Adrenal gland (tissue), 12 donors: ENCODE data around the gene RUNX3. TPM values are rescaled to one million over a fixed set of nuclear protein-coding genes. Genes with fewer than 3 reads are reported as not detected.

ENCODE experiments used
- DNase-seq, 7 donors: peaks; one replicate each; pipeline ENCODE4 v3.0.0-alpha.2; 2019 to 2020
- H3K27ac ChIP-seq, 5 donors: fragments of 200-600 bp; sonication (generic) in 4 of 5; 1 replicate in 3 of 5; 2 replicates in 2 of 5; pipeline versions ENCODE4 v1.5.1 to v1.8.0; 2016 to 2020; ENCODE audit warnings: mild to moderate bottlenecking in 1 of 5
- H3K27me3 ChIP-seq: fragments of 200-600 bp; 2 replicates; pipeline ENCODE4 v1.8.0; 2021
- H3K36me3 ChIP-seq, 2 donors: fragments of 200-600 bp; replicated peaks in 1 of 2; 1 replicate in 1 of 2; 2 replicates in 1 of 2; pipeline versions ENCODE4 v1.5.1 to v1.8.0; 2018 to 2022
- H3K4me1 ChIP-seq, 2 donors: fragments of 200-600 bp; replicated peaks in 1 of 2; 1 replicate in 1 of 2; 2 replicates in 1 of 2; pipeline versions ENCODE4 v1.5.1 to v1.8.0; 2018 to 2021
- H3K4me3 ChIP-seq, 4 donors: fragments of 200-600 bp; sonication (generic) in 3 of 4; one replicate each; pipeline ENCODE4 v1.5.1; 2016 to 2018
- H3K9me3 ChIP-seq, 3 donors: fragments of 200-600 bp; sonication (generic) in 1 of 3; replicated peaks in 1 of 3; 1 replicate in 2 of 3; 2 replicates in 1 of 3; pipeline versions ENCODE4 v1.5.1 to v1.8.0; 2016 to 2021
- POLR2A ChIP-seq, 2 donors: fragments of 450-650 bp; IDR thresholded peaks; one replicate each; pipeline ENCODE4 v1.6.1; 2017; ENCODE audit warnings: antibody characterized with exemption in 2 of 2, mild to moderate bottlenecking in 2 of 2, moderate library complexity in 1 of 2
- WGBS, 4 donors: extraction: QIAGEN DNeasy Blood & Tissue Kit in 2 of 4; methylation state at CpG; one replicate each; pipeline versions ENCODE4 v1.1.5 to v1.1.7; 2013 to 2017; 5-methylcytosine and 5-hydroxymethylcytosine counted together
- intact Hi-C, 2 donors: fragments of 100-400 bp; cut with DNase I; formaldehyde crosslinking; loops; one replicate each; pipeline versions ENCODE4 v1.14.1 to v1.15.0; 2022 to 2023
- polyA plus RNA-seq, 3 donors: library from polyadenylated mRNA; stranded (reverse); fragments of 200-250 nt in 2 of 3; fragments of 350-450 nt in 1 of 3; fragmentation: Illumina TruSeq in 1 of 3; extraction: RNeasy Lipid Tissue Mini Kit (QIAGEN cat#74804) in 1 of 3; gene quantifications; one replicate each; pipeline ENCODE4 v1.2.3, GENCODE V29; 2013 to 2014
- total RNA-seq, 9 donors: library from RNA; depleted of rRNA in 4 of 9; stranded (reverse); fragments of >200 nt in 4 of 9; fragments of 120-200 nt in 1 of 9; fragmentation: NEBNext Ultra II Directional in 1 of 9; extraction: Animal tissue kit (Norgen Biotek cat#: 25700) in 1 of 9; gene quantifications; one replicate each; pipeline versions ENCODE4 v1.1.0 to v1.2.4, GENCODE V29; 2013 to 2023
- TF ChIP-seq, protein P1 (sequence below), 6 experiments: fragments of 450-650 bp in 4 of 6; fragments of 200-600 bp in 2 of 6; sonication (generic) in 1 of 6; IDR thresholded peaks; 1 replicate in 5 of 6; 2 replicates in 1 of 6; pipeline versions ENCODE4 v1.5.1 to v1.8.0; 2016 to 2021; ENCODE audit warnings: antibody characterized with exemption in 6 of 6, mild to moderate bottlenecking in 2 of 6, moderate library complexity in 1 of 6
- donor health status: healthy with polysubstance abuse.
- donor health status: Bipolar disorder and iron deficiency.
- donor health status: DM: yes; HTN: yes; CAD: no.
- donor health status: DM: no; HTN: no; CAD: no.
- donor health status: DM: no; HTN: no; CAD: no.
- donor health status: DM: yes; HTN: yes; CAD: no.

RUNX3 gene
- total and polyA plus RNA-seq, 12 donors = 0.06 to 7.5 (median 2.7) TPM

- no peak overlapping the region for H3K4me3 ChIP-seq
- H3K27me3 ChIP-seq = peaks cover 21% of the 10 kb centered on the region
- no peaks in the 10 kb centered on the region for H3K4me1 ChIP-seq
- H3K36me3 ChIP-seq = no peaks in the 10 kb centered on the region
- H3K27ac ChIP-seq = no peak overlapping the region
- TF ChIP-seq POLR2A (IDR thresholded peaks at IDR 0.05) = no peak
- TF ChIP-seq, protein P1, sequence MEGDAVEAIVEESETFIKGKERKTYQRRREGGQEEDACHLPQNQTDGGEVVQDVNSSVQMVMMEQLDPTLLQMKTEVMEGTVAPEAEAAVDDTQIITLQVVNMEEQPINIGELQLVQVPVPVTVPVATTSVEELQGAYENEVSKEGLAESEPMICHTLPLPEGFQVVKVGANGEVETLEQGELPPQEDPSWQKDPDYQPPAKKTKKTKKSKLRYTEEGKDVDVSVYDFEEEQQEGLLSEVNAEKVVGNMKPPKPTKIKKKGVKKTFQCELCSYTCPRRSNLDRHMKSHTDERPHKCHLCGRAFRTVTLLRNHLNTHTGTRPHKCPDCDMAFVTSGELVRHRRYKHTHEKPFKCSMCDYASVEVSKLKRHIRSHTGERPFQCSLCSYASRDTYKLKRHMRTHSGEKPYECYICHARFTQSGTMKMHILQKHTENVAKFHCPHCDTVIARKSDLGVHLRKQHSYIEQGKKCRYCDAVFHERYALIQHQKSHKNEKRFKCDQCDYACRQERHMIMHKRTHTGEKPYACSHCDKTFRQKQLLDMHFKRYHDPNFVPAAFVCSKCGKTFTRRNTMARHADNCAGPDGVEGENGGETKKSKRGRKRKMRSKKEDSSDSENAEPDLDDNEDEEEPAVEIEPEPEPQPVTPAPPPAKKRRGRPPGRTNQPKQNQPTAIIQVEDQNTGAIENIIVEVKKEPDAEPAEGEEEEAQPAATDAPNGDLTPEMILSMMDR (IDR thresholded peaks at IDR 0.05) = no peak
- no peak for DNase-seq
- intact Hi-C loops = loop anchor here in 1 of 2 donors (10.0 kb wide), 1 partner anchor 96 kb away; no protein-coding TSS in a partner anchor
- 81 to 93% (median 90%) methylated on average over 5 to 6 of the region's 6 CpGs for WGBS, 4 donors
- no peaks in the 10 kb centered on the region for H3K9me3 ChIP-seq
Observed at GRCh38 chr1:24939040-24939674, 9.1 kb upstream of the RUNX3 start.

DNA sequence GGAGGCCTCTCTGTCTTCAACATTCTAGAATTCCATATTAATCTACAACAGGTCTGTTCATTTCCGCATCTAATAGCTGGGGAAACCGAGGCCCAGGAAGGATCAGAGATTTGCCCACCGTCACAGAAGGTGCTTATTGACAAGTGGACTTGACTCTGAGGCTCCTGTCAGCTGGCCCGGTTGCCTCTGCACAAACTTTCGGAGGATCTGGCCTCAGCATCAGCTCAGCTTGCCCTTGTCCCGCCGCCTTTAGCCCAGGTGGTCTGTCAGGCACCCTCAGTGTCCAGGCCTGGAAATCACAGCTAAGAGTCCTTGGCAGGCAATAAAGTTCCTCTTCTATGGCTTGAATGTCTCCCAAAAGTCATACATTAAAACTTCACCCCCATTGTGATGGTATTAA lies 8.2 kb upstream of the RUNX3 start:
- Histone ChIP-seq H3K27me3 (peaks cover 30% of the 10 kb centered on the region), H3K4me1 (no peaks in the 10 kb centered on the region), H3K9me3 (no peaks in the 10 kb centered on the region), H3K4me3 (no peak overlapping the region), H3K36me3 (no peaks in the 10 kb centered on the region), H3K27ac (no peak overlapping the region)
- whole genome bisulfite sequencing, 4 donors = 95 to 100% (median 96%) methylated on average over 5 to 7 of the region's 7 CpGs
- DNase-seq = no peak
- intact Hi-C loops = loop anchor here in 1 of 2 donors (10.0 kb wide), 1 partner anchor 97 kb away; no protein-coding TSS in a partner anchor
- no peak for TF ChIP-seq POLR2A (IDR thresholded peaks at IDR 0.05)
- TF ChIP-seq, protein P1 (IDR thresholded peaks at IDR 0.05) = no peak

DNA sequence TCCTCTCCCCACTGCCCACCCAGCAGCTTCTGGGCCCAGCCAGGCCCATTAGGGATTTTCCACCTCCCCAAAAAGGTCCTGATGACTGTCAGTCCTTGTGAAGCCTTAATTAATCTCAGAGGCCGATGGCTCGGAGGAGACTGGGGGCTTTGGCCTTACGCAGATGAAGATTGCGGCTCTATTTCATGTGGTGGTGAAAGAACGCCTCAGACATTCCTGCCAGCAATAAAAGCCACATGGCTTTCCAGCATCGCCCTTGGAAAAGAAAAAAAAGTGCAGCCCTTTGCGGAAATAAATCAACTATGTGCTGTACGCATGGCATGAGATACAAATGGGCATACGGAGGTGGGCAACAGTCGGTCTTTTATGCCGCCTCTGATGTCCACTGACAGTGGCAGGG lies 6.6 kb upstream of the RUNX3 start:
- WGBS, 4 donors = 74 to 84% (median 83%) methylated on average over 11 of the region's 11 CpGs
- H3K27me3 ChIP-seq = peaks cover 45% of the 10 kb centered on the region
- peaks cover 4 to 10% of the 10 kb centered on the region in 2 donors for H3K4me1 ChIP-seq
- H3K27ac ChIP-seq = no peak overlapping the region
- no peak for DNase-seq
- H3K4me3 ChIP-seq = no peak overlapping the region
- intact Hi-C loops = loop anchor here in 1 of 2 donors (10.0 kb wide), 1 partner anchor 98 kb away; no protein-coding TSS in a partner anchor
- no peaks in the 10 kb centered on the region for H3K9me3 ChIP-seq
- no peaks in the 10 kb centered on the region for H3K36me3 ChIP-seq
- TF ChIP-seq, protein P1 (IDR thresholded peaks at IDR 0.05) = no peak
- no peak for TF ChIP-seq POLR2A (IDR thresholded peaks at IDR 0.05)

- intact Hi-C loops = loop anchor here in 1 of 2 donors (10.0 kb wide), 1 partner anchor 99 kb away; no protein-coding TSS in a partner anchor
Observed at GRCh38 chr1:24935615-24936484, 5.8 kb upstream of the RUNX3 start.

More at GRCh38 chr1:24935615-24936484, 5.8 kb upstream of the RUNX3 start:
- Histone ChIP-seq H3K27ac (no peak overlapping the region), H3K9me3 (no peaks in the 10 kb centered on the region), H3K36me3 (no peaks in the 10 kb centered on the region), H3K4me1 (peaks cover 6 to 12% of the 10 kb centered on the region in 2 donors), H3K4me3 (no peak overlapping the region), H3K27me3 (peaks cover 53% of the 10 kb centered on the region)
- TF ChIP-seq, protein P1 (IDR thresholded peaks at IDR 0.05) = no peak
- no peak for TF ChIP-seq POLR2A (IDR thresholded peaks at IDR 0.05)
- no peak for DNase-seq
- 70 to 81% (median 80%) methylated on average over 11 to 13 of the region's 13 CpGs for WGBS, 4 donors
